Vagina (tissue), 2 donors: ENCODE measurements around the gene ACOXL. TPM values are rescaled to one million over a fixed set of nuclear protein-coding genes. Genes with fewer than 3 reads are reported as not detected.

Source experiments
- DNase-seq, 2 donors: peaks; one replicate each; pipeline ENCODE4 v3.0.0-alpha.2; 2017; ENCODE audit errors: extremely low spot score in 2 of 2
- H3K27ac ChIP-seq: fragments of 200-600 bp; sonication (generic); one replicate; pipeline ENCODE4 v1.5.1; 2019
- H3K27me3 ChIP-seq: fragments of 200-600 bp; sonication (generic); one replicate; pipeline ENCODE4 v1.5.1; 2019
- H3K36me3 ChIP-seq, 2 donors: fragments of 200-600 bp; sonication (generic); one replicate each; pipeline ENCODE4 v1.5.1; 2017 to 2019
- H3K4me1 ChIP-seq: fragments of 200-600 bp; sonication (generic); one replicate; pipeline ENCODE4 v1.5.1; 2019
- H3K4me3 ChIP-seq, 2 donors: fragments of 200-600 bp; sonication (generic); 1 replicate in 1 of 2; 2 replicates in 1 of 2; pipeline ENCODE4 v1.5.1; 2016 to 2019
- H3K9me3 ChIP-seq: fragments of 200-600 bp; sonication (generic); one replicate; pipeline ENCODE4 v1.5.1; 2019
- POLR2A ChIP-seq, 2 donors: fragments of 450-650 bp; IDR thresholded peaks; one replicate each; pipeline ENCODE4 v1.6.1; 2017; ENCODE audit warnings: antibody characterized with exemption in 2 of 2, mild to moderate bottlenecking in 2 of 2, moderate library complexity in 2 of 2
- POLR2AphosphoS5 ChIP-seq, 2 donors: sonication (generic); formaldehyde crosslinking; IDR thresholded peaks; one replicate each; pipeline ENCODE4 v1.9.0; 2017; ENCODE audit warnings: antibody characterized with exemption in 2 of 2, mild to moderate bottlenecking in 2 of 2, low read depth in 1 of 2; ENCODE audit not compliant: insufficient read depth in 1 of 2
- intact Hi-C: fragments of 100-400 bp; cut with DNase I; formaldehyde crosslinking; loops from one replicate; pipeline ENCODE4 v1.15.1; 2023
- total RNA-seq: library from RNA; depleted of rRNA; stranded (reverse); fragments of >200 nt; gene quantifications from one replicate; pipeline ENCODE4 v1.2.3, GENCODE V29; 2016
- TF ChIP-seq, protein P1 (sequence below), 3 experiments: fragments of 450-650 bp in 2 of 3; fragments of 200-600 bp in 1 of 3; sonication (generic) in 1 of 3; IDR thresholded peaks; one replicate each; pipeline ENCODE4 v1.5.1; 2017 to 2019; ENCODE audit warnings: antibody characterized with exemption in 3 of 3, mild to moderate bottlenecking in 2 of 3, moderate library complexity in 2 of 3

The ACOXL gene
- total RNA-seq, 1 donor from 2014 or later, result not detected

DNA sequence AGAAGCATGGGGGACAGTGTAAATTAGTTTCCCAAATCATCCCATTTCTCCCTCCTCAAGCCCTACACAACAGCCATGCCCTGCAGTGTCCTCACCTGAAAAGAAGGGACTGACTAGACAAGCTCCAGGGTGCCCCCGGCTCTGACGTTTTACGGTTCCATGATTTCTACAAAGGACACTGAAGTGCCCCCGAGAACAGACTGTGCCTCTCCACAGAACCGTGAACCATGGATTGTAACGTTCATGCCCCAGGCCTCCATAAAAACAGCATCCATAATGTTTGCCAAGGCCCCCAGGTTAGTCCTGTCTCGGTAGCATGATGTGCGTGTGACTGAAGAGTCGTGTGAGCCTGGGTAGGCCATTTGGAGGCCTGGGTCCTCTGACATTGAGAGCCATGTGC lies 7.0 kb upstream of the ACOXL start:
- Histone ChIP-seq H3K4me3 (no peak overlapping the region), H3K9me3 (no peaks in the 10 kb centered on the region), H3K4me1 (no peaks in the 10 kb centered on the region), H3K36me3 (no peaks in the 10 kb centered on the region), H3K27me3 (no peaks in the 10 kb centered on the region), H3K27ac (no peak overlapping the region)
- TF ChIP-seq POLR2A (IDR thresholded peaks at IDR 0.05), result no peak
- TF ChIP-seq, protein P1, sequence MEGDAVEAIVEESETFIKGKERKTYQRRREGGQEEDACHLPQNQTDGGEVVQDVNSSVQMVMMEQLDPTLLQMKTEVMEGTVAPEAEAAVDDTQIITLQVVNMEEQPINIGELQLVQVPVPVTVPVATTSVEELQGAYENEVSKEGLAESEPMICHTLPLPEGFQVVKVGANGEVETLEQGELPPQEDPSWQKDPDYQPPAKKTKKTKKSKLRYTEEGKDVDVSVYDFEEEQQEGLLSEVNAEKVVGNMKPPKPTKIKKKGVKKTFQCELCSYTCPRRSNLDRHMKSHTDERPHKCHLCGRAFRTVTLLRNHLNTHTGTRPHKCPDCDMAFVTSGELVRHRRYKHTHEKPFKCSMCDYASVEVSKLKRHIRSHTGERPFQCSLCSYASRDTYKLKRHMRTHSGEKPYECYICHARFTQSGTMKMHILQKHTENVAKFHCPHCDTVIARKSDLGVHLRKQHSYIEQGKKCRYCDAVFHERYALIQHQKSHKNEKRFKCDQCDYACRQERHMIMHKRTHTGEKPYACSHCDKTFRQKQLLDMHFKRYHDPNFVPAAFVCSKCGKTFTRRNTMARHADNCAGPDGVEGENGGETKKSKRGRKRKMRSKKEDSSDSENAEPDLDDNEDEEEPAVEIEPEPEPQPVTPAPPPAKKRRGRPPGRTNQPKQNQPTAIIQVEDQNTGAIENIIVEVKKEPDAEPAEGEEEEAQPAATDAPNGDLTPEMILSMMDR (IDR thresholded peaks at IDR 0.05), result no peak
- TF ChIP-seq POLR2AphosphoS5 (IDR thresholded peaks at IDR 0.05; ENCODE audit: insufficient read depth in 1 of 2, low read depth in 1 of 2), result no peak
- intact Hi-C loops, result no loop called here
- DNase-seq, result no peak

DNA sequence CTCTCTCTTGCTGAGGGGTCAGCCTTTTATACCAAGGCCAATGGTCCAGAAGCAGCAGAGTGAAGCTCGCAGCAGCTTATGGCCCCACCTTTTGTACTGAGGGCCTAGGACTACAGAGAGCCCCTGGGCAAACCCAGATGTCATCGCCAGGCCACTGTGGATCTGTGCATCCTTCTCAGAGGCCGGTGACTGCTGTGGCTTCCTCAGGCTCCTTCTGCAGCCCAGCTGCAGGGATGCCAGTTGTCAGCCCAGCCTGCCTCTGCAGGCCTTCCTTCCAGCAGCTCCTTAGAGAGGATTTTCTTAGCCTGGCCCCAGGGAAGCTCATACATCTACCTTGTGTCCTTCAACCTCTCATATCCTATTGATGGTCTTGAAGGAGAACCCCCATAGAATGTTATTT lies 6.5 kb upstream of the ACOXL start:
- Histone ChIP-seq H3K27me3 (no peaks in the 10 kb centered on the region), H3K9me3 (no peaks in the 10 kb centered on the region), H3K27ac (no peak overlapping the region), H3K4me1 (no peaks in the 10 kb centered on the region), H3K4me3 (no peak overlapping the region), H3K36me3 (no peaks in the 10 kb centered on the region)
- intact Hi-C loops, result no loop called here
- TF ChIP-seq, protein P1 (IDR thresholded peaks at IDR 0.05), result no peak
- TF ChIP-seq POLR2A (IDR thresholded peaks at IDR 0.05) (no peak), POLR2AphosphoS5 (IDR thresholded peaks at IDR 0.05; ENCODE audit: insufficient read depth in 1 of 2, low read depth in 1 of 2) (no peak)
- no peak for DNase-seq

DNA sequence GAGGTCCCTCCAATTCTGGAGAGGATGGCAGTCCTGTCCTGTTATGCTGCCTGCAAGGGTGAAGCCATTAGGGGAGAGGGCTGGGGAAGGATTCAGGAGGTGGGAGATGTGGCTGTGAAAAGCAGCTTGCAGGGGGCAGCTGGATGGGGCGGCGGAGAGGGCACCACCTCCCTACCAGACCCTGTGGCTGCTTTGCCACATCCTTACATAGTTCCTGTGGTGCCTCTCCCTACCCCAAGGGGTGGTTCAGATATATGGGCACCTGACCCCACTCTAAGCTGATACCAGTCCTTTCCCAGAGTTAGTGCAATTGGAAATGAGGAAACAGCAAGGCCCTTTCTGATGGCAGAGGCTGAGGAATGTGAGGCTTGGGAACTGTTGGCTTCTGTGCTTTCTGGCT lies 6.1 kb upstream of the ACOXL start:
- no peak for DNase-seq
- H3K9me3 ChIP-seq, result no peaks in the 10 kb centered on the region
- H3K27ac ChIP-seq, result no peak overlapping the region
- H3K4me1 ChIP-seq, result no peaks in the 10 kb centered on the region
- H3K36me3 ChIP-seq, result no peaks in the 10 kb centered on the region
- H3K4me3 ChIP-seq, result no peak overlapping the region
- no peaks in the 10 kb centered on the region for H3K27me3 ChIP-seq
- TF ChIP-seq, protein P1 (IDR thresholded peaks at IDR 0.05), result no peak
- TF ChIP-seq POLR2AphosphoS5 (IDR thresholded peaks at IDR 0.05; ENCODE audit: insufficient read depth in 1 of 2, low read depth in 1 of 2) (no peak), POLR2A (IDR thresholded peaks at IDR 0.05) (no peak)
- intact Hi-C loops, result no loop called here

DNA sequence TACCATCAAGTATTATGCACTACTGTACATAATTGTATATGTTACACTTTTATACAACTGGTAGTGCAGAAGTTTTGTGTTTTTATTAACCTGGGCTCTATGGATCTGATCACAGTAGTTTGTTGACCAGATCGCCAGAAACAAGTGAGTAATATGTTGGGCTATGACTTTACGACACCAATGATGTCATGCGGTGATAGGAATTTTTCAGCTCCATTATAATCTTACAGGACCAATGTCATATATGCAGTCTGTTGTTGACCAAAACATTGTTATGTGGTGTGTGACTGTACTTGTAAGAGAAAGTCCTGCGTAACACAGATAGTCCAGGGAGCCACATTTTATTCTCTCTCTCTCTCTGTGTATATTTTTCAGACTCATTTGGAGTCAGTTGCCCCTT lies 4.5 kb upstream of the ACOXL start:
- H3K4me1 ChIP-seq, result peaks cover 8% of the 10 kb centered on the region
- H3K27ac ChIP-seq, result no peak overlapping the region
- intact Hi-C loops, result no loop called here
- H3K9me3 ChIP-seq, result no peaks in the 10 kb centered on the region
- no peak overlapping the region for H3K4me3 ChIP-seq
- no peaks in the 10 kb centered on the region for H3K36me3 ChIP-seq
- no peak for DNase-seq
- no peaks in the 10 kb centered on the region for H3K27me3 ChIP-seq
- TF ChIP-seq, protein P1 (IDR thresholded peaks at IDR 0.05), result no peak
- TF ChIP-seq POLR2AphosphoS5 (IDR thresholded peaks at IDR 0.05; ENCODE audit: insufficient read depth in 1 of 2, low read depth in 1 of 2), result no peak
- TF ChIP-seq POLR2A (IDR thresholded peaks at IDR 0.05), result no peak

DNA sequence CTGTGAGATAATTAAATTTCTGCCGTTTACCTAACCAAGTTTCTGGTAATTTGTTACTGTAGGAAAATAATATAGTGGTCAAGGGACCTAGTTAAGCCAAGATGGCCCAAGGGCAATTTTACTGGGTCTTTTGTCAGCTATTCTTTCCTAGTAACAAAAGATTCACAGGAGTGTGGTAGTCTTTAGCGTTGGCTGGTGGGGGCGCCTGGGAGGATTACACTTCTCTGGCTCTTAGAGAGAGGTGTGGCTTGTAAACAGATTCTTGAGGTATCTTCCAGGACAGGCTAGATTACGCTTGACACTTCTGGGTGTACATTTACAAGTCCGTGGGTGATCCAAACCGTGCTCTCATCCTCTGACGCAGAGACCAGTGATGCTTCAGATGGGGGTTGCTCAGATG lies 3.3 kb upstream of the ACOXL start:
- Histone ChIP-seq H3K36me3 (no peaks in the 10 kb centered on the region), H3K9me3 (no peaks in the 10 kb centered on the region), H3K4me3 (no peak overlapping the region), H3K27ac (no peak overlapping the region), H3K27me3 (no peaks in the 10 kb centered on the region), H3K4me1 (peaks cover 12% of the 10 kb centered on the region)
- intact Hi-C loops, result no loop called here
- TF ChIP-seq, protein P1 (IDR thresholded peaks at IDR 0.05), result no peak
- TF ChIP-seq POLR2AphosphoS5 (IDR thresholded peaks at IDR 0.05; ENCODE audit: insufficient read depth in 1 of 2, low read depth in 1 of 2), result no peak
- no peak for TF ChIP-seq POLR2A (IDR thresholded peaks at IDR 0.05)
- no peak for DNase-seq
